Measurements from ENCODE around the gene PSMB7.

Gene PSMB7

GRCh38 chr9:124410321-124410913 lies 4.8 kb downstream of the PSMB7 start:
- no peak for DNase-seq (ENCODE audit: low spot score)

GRCh38 chr9:124409410-124409809 lies 5.8 kb downstream of the PSMB7 start:
- DNase-seq (ENCODE audit: low spot score): no peak

DNA sequence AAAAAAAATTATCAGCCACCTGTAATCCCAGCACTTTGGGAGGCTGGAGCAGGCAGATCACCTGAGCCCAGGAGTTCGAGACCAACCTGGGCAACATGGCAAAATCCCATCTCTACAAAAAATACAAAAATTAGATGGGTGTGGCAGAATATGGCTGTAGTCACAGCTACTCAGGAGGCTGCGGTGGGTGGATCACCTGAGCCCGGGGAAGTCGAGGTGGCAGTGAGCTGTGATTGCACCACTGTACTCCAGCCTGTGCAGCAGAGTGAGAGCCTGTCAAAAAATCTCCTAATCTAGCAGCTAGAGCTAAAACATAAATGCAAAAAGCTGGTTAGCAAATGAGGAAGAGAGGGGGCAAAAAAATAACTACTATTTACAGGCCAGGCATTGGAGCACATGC lies 12.0 kb downstream of the PSMB7 start:
- no peak for DNase-seq (ENCODE audit: low spot score)

DNA sequence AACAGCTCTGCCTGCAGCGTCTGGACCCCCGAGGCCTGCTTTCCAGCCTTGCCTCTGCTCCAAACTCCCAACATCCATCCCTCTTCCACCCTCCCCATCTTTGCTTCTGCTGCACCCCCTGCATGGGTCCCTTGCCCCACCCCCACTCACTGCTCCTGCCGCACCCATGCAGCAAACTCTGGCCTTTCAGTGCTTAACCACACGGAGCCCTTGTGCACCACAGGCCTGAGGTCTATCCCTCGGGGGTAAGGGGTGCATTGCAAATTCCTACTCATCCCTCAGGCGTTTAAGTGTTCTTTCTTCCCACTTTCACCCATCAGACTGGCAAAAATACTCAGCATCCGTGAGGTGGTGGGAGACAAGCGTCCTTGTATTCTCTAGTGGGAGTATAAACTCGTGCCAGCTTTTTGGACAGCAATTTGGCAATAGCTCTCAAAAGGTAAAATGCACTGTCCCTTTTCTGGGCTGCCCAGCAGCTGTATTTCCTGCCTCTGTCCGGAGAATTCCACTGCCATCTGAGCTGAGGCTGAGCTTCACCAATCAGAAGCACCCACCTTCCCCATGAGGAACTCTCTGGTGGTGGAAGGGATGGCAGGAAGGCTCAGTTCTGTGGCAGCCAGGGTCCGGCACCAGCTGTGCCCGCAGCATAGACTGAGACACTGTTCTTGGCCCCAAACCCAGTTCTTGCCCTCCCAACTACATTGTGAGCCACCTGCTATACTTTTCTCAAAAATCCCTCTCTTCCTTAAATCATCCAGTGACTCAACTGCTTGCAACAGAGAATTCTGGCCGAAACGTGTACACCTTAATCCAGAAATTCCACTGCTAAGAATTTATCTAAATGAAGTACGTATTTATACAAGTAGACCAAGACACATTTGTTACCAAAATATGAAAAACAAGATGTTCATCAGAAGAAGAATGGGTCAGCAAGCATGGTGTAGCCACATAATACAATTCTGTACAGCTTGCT lies 15.0 kb downstream of the PSMB7 start:
- DNase-seq (ENCODE audit: low spot score): no peak

- DNase-seq (ENCODE audit: low spot score): no peak
Observed at GRCh38 chr9:124399323-124399967, 15.8 kb downstream of the PSMB7 start.

DNA sequence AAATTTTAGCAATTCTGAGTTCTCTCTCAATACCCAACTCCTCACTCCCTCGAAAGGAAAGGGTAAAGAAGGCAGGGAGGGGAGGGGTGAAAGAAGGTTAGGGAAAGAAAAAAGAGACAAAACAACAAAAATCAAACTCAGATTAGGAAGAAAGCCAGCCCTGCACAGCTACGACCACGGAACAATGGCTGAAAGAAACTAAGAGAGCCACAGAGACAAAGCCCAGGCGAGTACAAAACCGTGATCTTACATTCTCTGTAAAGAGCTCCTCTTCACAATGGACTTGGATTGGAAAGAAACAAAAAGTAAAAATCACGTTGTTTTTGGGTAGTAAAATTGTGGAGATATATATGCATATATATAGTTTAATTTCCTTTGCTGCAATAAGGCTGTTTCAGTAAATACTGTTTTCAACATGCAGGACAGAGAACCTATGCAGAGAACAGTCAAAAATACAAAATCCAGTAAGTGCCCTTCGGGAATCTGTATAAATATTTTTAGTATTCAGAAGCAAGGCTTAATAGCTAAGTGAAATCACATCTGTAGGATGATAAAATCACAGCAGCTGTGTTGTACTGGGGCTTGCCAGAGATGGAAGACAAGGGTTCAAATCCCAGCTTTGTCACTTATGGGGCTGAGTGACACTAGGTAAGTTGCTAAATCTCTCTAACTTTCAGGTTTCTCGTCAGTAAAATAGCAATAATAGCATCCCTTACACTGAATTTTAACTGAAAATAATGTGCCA lies 16.9 kb downstream of the PSMB7 start:
- no peak for DNase-seq (ENCODE audit: low spot score)

GRCh38 chr9:124395826-124396225 lies 19.4 kb downstream of the PSMB7 start:
- DNase-seq (ENCODE audit: low spot score): no peak

GRCh38 chr9:124394596-124394995 lies 20.6 kb downstream of the PSMB7 start:
- DNase-seq (ENCODE audit: low spot score): no peak

DNA sequence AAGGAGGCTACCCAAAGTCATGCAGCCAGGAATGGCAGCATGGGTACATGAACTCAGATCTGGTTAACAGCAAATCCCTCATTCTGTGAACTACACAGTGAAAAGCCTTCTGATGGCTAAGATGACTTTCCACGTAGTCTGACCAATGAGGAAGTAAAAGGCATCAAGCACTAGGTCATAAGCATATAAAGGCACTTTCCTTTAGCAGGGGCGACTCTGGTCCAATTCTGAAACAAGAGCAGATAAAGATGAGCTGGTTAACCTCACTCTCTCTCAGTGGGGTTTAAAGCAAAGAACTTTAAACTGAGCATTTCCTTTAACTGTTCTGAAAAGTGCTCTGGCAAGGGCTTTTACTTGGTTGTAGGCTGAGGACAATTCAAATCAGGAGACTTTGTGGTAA lies 21.1 kb downstream of the PSMB7 start:
- DNase-seq (ENCODE audit: low spot score): no peak

DNA sequence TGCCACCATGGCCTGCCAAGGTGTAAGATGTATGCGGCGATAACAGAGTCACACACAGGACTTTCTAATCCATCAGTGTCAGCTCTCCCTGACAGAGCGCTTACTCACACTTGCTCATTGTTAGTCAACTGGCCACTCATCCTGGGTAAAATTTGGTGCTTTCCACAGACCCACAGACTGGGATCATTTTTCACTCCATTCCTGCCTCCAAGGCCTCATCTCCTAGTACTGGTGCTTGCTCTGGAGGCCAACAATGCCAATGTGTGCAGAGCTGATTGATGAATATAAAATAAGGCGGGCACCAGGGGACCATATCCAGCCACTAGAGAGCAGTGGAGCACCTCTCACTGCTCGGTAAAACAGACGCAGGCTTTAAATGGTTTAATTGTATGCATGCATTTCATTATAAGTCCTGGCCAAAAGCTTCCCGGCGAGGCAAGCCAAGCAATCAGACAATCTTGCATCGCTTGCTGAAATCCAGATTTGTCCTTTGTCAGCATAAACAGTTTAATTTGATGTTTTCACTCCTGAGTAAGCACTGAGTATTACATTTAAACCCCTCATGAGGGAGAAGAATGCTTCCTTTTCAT lies 22.3 kb downstream of the PSMB7 start:
- DNase-seq (ENCODE audit: low spot score): peak; percentile 66

- DNase-seq (ENCODE audit: low spot score): no peak
Observed at GRCh38 chr9:124392254-124392870, 22.9 kb downstream of the PSMB7 start.

DNA sequence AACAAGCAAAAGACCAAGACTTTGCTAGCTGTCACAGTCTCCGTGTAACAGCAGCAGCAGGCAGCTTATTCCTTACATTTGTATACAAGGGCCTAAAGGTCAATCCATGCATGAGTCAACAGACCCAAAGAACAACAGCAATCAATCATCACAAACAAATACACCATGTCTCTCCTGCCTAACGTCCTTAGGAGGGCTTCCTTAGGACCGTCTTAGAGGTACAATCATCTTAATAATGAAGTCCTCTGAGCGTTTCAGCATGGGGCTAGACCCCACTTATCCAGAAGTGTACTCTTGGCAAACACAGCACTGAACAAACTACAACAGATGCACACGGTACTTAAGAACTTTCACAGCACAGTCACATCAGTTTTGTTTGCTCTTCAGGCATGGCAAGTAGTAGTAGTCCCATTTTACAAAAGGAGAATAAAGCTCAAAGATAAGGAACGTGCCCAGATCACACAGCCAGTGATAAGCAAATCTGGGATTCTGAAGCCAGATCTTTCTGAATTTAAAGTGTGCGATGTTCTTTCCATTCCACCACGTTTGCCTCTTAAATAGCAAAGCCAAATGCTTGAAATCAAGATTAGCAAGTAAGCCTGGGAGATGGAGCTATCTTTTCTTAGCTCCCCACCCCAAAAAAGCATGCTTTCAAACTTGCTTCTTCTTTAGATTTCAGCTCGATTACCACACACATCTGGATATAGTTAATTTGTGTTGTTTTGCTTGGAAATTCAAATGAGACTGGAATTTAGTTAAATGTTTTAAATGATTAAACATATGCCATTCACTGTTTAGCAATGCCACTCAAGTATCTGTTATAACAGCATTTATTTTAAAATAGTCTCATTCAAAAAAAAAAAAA lies 24.2 kb downstream of the PSMB7 start:
- DNase-seq (ENCODE audit: low spot score): no peak

GRCh38 chr9:124389146-124389939 lies 25.9 kb downstream of the PSMB7 start:
- DNase-seq (ENCODE audit: low spot score): no peak

GRCh38 chr9:124388275-124389048 lies 26.8 kb downstream of the PSMB7 start:
- DNase-seq (ENCODE audit: low spot score): no peak

DNA sequence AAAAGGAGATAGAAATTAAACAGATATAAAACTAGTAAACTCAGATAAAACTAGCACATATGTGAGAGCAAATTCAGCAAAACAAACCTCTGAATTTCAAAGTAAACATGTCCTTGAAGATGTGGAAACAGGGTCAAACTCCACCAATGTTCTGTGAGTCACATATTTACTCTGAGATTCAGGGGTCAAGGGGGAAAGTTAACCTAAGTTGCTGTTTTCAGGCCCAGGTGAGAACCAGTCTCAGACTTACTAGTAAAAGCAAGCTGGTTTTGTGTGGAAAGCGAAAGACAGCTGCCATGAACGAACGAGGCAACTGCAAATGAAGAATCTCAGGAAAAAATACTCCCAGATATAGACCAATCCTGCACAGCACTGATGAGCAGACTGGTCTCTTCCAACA lies 29.0 kb downstream of the PSMB7 start:
- DNase-seq (ENCODE audit: low spot score): no peak

- DNase-seq (ENCODE audit: low spot score): no peak
Observed at GRCh38 chr9:124385623-124386022, 29.6 kb downstream of the PSMB7 start.

DNA sequence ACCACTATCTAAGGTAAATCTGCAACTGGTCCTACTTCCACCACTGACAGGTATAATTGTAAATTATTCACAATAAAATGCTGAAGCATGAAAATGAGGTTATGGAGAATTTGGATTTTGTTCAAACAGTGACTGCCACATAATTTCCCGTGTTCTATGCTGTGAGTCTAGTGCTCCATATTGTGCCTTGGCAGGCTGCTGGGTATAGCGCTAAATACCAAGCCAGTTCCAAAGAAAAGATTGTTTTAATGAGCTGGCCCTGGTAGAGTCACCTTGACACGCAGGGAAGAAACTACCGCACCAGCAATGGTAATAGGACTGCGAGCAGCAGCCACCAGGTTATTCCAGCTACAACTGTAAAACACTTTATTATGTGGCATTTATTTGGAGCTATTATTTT lies 30.4 kb downstream of the PSMB7 start:
- DNase-seq (ENCODE audit: low spot score): no peak

- no peak for DNase-seq (ENCODE audit: low spot score)
Observed at GRCh38 chr9:124384210-124384609, 31.0 kb downstream of the PSMB7 start.

Measured in D341Med (cell line).